NCI-H748 (cell line): Measurements from ENCODE around the gene NACC2.

Experiments used
- DNase-seq: peaks from one replicate; lab custom pipeline; 2025; ENCODE audit not compliant: unreplicated experiment; lab: John Stamatoyannopoulos, UW

The NACC2 gene

DNA sequence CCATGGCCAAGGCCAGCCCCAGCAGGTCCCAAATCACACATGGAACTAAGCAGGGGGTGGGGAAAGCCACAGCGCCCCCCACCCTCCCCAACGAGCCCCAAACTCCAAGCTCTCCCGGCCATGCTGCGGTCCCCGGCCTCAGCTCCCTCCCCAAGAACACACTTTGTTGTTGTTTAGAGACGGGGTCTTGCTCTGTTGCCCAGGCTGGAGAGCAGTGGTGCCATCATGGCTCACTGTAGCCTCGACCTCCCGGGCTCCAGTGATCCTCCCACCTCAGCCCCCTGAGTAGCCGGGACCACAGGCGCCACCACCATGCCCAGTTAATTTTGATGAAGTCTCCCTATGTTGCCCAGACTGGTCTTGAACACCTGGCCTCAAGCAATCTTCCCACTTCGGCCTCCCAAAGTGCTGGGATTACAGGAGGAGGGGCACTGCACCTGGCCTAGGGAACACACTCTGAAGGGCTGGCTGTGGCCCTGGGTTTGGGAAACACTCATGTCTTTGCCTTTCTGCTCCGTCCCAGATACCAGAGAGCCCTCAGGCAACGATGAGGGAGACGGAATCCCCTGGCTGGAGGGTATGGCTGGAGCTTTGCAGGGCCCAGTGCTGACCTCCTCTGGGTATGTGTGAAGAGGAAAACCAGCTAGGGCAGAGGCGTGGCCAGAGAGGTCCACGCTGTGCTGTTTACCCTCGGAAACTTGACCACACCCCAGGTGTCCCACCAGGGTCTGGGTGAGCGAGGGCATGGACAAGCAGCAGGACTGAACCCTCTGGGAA lies 80.8 kb downstream of the NACC2 start:
- DNase-seq: no peak

DNA sequence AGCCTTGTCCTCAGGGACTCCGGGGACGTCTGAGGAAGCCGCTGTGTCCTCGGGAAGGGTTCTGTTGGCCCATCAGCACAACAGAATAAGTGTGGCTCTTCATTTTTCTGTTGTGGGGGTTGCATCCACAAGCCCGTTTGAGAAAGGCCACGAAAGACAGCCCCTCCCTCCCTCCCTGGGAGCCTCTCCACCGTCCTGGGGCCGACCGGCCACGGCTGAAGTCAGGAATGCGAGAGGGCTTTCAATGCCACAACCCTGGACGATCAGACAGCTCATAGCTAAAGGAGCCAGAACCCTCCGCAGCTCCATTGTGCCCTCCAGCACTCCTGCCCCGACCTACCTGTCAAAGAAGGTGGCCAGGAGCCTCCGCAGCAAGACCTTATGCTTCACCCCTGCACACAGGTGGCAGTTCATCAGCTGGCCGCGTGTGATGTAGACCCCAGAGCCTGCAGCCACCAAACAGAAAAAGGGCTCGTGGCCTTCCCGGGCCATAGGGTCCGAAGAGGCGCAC lies 81.5 kb downstream of the NACC2 start:
- DNase-seq: no peak

DNA sequence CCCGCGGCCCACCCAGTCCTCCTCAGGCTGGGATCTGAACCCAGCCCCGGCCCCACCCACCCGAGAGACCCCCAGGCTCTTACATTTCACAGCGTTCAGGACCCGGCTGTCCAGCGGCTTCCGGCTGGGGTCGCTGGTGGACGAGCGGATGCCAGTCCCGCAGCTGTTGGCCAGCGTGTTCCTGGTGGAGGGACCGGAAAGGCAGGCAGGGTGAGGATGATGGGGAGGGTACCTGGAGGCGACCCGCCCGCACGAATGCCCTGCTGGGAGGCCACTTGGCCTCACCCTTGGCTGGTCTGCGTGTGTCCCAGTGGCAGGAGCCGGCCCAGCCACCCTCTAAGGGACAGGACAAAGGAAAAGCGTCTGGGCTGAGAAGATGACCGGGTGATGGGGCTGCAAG lies 82.0 kb downstream of the NACC2 start:
- no peak for DNase-seq

DNA sequence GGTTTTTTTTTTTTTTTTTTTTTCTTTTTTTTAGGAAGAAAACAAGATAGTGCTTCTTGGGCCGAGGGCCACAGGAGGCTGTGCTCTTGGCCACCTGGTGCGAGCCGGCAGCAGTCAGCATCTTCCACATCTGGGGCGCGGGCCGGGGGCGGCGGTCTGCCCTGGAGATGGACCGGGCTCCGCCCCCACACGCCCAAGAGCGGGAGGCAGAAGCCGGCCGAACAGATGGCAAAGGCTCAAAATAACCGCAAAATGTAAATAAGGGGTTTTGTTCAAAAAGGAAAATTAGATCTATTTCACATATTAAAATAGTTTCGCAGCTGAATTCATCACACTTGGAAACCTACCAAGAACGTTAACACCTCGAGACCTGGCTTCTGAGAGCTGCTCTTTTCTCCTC lies 82.4 kb downstream of the NACC2 start:
- DNase-seq: no peak

DNA sequence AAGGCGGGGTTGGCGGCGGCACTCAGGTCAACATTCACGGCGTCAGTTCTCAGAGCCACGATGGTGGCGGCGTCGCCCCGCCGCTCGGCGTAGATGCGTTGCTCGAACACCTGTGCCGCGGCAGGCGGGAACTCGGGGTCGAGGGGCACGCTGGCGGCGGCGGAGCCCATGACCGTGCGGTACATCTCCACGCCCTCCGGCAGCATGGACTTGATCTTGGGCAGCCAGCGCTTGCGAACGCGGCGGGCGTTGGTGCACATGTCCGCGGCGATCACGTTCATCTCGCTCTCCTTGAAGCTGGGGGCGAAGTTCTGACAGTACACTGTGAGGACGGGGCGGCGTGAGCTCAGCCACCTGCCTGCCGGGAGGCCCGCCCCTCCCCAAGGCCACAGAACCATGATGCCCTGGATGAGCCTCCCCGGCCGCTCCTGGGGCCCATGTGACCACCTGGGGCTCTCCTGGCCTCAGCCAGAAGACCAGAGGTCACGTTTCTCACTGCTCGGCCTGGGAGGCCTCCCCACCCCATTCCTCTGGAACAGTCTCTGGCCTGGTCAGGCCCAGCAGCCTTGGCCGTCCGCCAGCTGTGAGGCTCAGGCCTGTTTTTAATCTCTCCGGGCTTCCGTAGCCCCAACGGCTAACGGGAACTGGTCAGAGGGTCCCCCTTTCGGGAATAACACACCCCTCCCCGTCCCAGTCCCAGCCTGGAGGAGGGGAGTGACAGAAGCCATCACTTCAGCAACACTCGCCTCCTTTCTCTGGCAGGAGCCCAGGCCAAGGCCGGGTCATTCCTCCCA lies 83.2 kb downstream of the NACC2 start:
- no peak for DNase-seq

DNA sequence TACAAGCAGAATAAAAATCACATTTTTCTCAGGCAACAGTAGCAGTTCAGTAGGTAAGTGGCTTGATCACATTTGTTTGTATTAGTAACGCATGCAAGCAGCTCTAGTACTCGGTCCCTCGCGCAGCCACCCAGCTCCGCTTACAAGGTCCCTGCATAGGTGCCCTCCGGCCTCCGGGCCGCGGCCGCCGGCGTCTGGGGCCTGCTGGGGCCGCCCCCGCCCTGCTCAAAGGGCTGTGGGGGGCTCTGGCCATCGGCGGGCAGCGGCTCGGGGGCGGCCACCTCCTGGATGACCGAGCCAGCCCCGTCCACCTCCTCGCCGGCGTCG lies 83.8 kb downstream of the NACC2 start:
- DNase-seq: no peak

DNA sequence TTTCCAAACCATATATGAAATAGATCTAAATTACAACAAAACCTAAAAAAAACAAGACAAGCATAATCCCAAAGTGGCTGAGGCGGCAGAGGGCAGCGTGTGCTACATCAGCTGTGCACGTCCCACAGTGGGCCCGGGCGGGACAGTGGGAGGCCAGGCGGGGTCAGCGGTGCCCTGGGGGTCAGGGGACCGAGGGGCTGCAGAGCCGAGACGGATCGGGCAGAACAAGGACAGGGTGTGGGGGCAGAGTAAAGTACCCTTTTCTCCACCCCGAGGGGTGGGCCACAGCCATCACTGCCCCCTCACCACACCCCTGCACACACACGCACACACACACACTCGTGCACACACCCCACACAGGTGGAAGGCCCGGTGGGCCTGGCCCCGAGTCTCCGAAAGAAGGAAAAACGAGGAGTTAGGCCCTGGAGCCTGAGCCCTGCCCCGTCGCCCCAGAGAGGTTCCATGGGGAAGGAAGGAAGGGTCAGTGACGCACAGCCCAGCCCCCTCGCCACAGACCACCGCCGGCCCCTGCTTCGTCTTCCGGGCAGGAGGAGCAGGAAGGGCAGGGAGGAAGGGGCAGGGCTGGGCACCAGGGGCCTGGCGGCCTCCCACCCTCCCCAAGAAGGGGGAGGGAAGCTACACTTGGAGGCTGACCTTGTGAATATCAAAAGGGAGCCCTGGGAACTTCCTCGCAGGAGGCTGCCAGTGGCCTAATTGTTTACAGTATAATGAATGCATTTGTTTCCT lies 84.3 kb downstream of the NACC2 start:
- DNase-seq: no peak

DNA sequence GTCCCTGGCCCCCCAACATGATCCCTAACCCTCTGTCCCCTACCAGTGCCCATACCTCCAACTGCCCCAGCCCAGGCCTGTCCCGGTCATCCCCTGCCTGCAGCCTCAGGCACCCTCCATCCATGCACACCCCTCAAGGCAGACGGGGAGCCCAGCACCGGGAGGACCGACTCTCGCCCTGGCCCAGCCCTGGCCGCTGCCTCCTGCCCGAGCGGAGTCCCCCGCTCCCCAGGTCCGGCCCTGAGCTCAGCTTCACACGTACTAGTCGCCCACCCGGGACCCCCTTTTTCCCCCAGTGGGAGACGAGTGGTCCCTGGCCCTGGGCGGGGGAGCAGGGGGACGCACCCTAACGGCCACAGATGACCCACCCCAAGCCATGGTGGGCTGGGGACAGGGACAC lies 84.9 kb downstream of the NACC2 start:
- DNase-seq: no peak

DNA sequence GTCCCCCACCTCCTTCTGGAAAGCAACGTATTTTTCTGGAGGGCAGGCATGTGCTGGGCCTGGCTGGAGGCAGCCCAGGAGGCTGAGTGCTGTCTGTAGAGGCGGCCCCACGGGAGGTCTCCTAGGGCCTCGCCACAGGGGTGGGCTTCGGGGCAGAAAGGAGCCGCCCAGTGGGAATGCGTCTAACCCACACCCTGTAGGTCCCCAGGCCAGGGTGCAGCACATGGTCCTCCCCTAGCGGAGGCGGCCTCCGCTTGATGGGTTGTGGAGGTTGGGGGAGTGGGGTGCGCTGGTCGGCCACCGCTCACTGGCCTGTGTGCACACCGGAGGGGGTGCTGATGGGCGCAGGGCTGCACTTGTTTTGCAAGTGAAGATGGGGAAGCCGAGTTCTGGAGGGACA lies 85.6 kb downstream of the NACC2 start:
- no peak for DNase-seq

DNA sequence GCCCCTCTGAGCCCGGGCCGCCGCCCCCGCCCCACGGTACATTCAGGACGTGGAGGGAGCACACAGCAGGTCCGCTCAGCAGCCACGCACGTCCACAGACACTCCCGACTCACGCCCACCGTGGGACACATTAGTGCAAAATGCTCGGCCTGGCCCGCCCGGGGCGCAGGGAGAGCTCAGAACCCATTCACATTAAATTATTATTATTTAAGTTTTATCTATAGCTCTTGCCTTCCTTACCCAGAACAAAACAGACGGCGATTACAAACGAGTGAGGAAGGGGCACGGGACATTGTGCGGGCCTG lies 86.4 kb downstream of the NACC2 start:
- no peak for DNase-seq

DNA sequence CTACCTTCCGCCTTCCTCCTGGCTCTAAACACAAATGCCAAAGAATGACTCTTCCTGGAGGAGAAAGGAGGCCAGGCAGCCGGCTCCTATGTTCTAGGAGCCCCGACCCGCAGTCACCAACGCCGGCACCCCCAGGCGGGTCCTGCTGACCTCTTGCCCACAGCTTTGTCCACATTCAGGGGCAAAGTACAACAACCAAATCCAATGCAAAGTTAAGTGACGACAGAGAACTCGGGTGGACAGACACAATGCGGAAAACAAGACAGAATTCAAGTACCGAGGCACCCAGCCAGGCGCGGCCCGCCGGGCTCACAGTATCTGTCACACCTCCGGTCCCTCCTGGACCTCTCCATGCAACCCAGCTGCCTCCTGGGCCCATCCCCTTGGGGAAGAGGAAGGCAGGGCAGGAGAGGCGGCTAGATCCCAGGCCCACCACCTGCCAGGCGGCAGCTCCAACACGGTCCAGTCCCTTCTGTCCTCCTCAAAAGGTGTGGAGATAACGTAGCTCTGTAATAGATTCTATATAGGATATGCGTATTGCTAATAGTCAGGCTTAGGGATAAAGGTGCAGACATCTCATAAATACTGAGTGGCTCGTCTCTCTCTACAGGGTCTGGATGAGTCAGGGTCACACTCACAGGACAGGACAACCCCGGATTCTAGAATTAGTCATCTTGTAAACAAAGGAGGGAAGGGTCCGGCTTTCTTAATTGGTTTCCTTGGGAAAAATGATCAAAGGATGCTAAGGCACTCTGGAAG lies 87.0 kb downstream of the NACC2 start:
- DNase-seq: no peak

DNA sequence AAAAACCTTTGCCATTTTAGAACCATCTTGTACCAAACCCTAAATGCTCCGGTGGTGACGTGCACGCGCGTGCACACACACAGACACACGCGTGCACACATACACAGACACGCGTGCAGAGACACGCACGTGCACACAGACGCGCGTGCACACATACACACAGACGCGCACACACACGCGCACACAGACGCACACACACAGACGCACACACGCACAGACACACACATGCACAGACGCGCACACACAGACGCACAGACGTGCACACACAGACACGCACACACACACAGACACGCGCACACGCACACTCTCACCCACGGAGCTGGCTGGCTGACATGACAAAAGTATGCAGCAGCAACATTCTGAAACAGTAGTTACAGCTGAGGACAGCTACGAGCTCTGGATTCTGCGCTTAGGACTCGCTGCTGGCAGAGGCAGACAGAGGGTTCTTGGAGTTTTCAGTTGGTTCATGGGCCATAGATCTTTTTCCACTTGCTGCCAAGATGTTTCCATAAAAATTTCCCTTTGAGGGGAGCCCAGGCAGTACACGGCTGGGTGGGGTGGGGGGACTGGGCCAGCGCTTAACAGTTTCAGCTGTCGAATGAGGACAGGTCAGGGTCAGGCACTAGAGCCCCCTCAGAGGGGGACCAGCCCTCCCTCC lies 87.7 kb downstream of the NACC2 start:
- DNase-seq: no peak

DNA sequence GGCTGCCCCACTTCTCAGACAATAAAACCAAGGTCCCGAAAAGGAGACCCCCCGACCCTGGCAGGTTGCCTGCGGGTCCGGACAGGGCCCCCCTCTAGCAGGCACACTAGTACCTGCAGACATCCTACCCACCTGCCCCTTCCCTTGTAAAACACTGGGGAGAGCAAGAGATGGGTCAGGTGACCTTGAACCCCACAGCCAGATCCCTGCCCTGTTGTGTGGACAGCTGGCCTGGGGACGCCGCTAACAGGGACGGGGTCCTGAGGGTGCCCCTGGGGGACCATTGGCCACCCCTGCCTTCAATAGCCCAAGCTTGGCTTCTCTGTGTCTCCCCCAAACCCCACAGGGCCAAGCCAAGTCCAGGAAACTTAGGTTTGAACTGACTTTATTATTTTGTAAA lies 88.9 kb downstream of the NACC2 start:
- no peak for DNase-seq

DNA sequence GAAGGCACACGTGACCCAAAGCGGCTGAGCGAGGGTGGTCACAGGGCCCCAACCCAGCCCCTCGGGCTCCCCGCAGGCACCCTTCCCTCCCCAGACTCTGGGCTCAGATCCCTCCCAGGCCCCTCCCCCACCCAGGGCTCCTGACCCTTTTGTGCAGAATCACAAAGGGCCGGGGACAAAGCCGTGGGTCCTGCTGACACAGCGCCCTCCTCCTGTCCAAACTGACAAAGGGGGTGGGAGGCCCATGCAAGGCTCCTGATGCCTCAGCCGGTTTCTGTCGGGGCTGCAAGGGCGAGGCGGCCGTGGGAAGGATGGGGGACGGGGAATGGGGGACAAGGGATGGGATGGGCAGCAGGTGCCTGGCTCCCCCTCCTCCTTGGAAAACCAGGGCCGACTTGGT lies 90.4 kb downstream of the NACC2 start:
- no peak for DNase-seq

DNA sequence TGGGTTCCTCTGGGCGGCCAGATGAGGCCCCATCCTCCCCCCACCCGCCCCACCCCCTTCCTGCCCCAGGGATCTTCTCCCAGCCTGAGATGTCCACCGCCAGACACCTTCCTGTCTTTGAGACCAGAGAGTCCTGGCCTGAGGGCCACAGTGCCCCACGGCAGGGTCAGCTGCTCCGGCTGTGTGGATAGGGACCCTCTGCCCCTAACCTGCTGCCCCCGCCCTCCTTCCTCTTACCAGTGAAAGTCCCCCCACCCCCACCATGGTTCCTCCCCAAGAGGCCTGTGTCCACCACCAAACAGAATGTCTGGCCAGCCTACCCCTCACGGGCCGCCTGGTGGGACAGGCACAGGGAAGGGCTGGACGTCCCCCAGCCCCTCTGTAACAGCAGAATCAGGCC lies 90.9 kb downstream of the NACC2 start:
- DNase-seq: no peak

DNA sequence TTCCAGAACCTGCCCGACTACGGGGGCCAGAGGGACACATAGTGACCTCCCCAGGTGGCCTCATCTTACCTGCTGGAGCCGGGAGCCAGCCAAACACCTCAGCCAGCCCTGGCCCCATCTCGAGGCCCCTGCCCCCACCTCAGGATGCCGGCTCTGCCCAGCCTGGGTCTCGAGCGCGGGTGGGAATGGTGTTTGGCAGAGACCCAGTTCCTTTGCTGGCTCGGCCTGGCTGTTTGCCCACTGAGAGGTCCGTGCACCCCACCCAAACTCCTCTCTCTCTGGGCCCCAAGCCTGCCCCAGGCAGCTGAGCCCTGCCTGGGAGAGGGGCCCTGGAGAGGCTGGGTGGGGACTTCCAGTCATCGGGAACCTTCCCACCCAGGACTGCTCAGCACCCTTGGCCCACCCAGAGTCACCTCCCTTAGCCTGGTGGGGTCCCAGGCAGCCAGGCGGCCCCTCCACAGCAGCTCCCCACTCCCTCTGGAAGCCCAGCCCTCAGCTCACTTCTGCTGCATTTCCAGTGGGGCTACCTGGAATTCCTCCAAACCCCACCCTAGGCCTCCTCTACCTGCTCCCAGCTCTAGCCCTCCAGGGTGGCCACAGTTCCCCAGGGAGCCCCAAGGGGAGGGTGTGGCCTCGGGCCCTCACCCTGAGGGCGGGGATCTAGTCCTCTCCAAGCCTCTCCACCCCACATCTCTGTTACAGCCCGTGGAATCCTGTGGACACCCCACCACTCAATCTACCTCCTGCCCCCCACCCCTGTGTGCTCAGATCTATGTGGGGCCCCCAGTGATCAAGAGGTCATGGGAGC lies 91.5 kb downstream of the NACC2 start:
- no peak for DNase-seq

DNA sequence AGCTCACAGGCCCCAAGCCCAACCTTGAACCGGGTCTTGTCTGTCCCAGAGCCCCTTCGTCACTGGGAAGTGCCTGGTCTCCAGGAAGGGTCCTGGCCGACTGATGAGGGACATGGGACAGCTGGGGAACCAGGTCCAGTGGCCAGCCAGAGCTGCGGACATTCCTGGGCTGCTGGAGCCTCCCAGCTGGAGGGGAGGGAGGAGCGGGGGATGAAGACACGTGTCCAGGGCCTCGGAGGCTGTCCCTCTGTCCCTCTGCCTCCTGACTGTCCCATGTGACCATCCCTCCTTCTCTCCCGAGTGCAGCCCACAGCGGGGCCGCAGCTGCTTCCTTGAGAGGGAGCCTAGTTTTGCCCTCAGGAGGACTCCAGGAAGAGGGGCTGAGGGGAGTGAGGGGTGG lies 92.2 kb downstream of the NACC2 start:
- no peak for DNase-seq

DNA sequence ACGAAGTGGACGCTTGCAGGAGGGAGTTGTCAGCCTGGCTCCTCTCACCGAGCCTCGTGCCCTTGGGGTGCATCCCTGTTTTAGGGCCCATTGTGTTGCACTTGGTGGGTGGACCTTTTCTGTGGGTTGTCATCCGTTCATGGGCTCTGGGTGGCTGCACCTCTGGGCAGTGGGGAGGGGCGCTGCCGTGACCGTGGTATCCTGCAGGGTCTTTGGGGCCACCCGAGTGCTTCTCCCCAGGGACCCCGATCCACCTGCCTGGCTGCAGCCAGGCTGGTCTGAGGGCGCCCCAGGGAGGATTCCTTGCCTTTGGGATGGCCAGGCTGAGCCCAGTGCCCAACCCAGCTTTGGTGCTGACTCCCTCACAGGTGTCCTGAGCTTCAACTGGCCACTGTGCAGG lies 92.9 kb downstream of the NACC2 start:
- no peak for DNase-seq

DNA sequence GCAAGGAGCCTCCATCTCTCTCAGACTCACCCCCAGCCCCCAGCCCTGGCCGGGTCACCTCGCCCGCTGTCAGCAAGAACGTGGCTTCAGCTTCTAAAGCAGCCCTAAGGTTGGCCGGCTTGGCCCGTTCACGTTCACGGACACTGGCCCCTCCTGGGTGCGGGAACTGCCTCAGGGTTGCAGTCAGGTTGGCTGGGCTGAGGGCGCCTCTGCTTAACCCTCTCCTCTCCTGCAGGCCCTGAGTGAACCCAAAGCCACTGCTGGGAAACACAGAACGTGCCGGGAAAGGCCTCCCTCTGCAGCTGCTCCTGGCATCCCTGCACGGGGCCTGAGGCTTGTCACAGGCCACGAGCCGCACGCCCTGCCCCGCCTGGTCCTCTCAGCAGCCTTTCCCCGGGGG lies 93.9 kb downstream of the NACC2 start:
- no peak for DNase-seq
